NCI-H2081 treated with DMSO at 0.1 percent for 48 hours (cell line): ENCODE results near the gene CST11.
"Not testable (repeated sequence)": the region's sequence is repeated elsewhere in the genome, so short reads cannot be mapped to it uniquely, and the experiment has no call there.

Experiments used
- DNase-seq: peaks from one replicate; lab custom pipeline; 2025; lab: John Stamatoyannopoulos, UW

The CST11 gene, protein sequence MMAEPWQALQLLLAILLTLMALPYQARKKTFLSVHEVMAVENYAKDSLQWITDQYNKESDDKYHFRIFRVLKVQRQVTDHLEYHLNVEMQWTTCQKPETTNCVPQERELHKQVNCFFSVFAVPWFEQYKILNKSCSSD

DNA sequence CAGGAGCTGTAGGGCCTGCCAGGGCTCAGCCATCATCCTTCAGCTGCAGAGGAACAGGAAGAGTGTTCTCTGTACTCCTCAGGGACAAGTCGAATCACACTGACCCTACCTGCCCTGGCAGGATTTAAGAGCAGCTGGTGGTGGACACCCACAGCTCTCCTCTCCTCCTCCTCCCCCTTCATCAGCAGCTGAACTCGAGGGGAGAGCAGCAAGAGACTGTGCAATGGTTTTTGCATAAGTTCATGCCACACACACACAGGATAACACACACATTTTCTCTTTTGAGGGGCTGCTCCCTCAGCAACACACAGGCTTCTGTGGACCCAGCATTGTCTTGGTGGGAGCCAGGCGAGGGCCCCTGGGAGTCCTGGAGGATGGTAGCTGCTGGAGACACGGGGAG lies at the start of gene CST11:
Gene CST11, minus strand, starts transcription at position 101 of the 400 bp plus-strand sequence. Its CDS starts 65 bp downstream, at position 36.
- no peak for DNase-seq

DNA sequence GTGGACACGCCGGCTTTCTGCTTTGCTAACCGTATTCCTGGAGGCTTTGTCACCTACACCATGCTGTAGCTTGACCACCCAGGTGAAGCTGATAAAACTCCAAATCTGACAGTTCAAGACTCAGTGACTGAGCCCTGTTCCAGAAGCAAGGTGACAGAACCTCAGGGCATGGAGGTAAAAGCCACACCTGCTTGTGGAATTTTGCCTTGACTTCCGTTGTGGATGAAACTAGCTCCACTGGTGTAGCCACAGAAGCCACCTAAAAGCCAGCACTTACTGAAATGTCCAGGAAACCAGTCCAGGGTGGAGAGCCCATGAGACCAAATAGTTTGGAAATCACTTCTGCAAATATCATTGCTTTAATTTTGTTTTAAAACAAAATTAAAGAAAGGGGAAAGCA lies 49.2 kb upstream of the CST11 start:
- DNase-seq: no peak

DNA sequence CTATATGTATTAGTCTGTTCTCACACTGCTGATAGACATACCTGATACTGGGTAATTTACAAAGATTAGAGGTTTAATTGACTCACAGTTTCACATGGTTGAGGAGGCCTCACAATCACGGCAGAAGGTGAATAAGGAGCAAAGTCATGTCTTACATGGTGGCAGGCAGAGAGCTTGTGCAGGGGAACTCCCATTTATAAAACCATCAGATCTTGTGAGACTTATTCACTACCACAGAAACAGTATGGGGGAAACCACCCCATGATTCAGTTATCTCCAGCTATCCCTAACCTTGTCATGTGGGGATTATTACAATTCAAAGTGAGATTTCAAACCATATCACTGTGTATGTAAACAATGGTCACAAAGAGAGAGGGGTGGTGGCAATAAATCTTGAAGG lies 44.9 kb upstream of the CST11 start:
- DNase-seq: no peak

DNA sequence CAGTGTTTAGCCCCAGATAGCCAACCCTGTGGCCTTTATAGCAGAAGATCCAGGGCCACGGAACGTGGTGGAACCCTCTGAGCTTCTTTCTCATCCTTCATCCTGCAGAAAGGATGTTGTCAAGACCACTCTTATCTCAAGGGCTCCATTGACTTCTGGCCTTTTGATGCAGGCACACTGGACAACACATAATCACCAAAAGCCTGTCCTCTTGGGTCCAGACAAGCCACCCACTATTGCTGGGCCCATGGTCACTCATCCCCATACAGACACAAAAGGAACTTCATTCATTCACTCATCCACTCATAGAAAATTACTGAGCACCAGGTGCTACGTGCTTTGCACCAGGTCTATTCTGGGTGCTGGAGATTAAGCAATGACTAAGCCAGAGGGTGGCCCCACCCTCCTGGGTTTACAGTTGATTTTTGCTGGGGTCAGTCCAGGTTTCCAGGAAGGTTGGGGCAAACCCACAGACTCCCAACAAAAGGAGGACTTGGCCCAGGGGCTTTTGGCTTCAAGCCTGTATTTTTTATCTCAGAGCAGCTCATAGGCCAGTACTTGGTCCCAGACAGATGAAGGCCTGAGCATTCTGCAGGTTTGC lies 40.6 kb upstream of the CST11 start:
- DNase-seq: no peak

DNA sequence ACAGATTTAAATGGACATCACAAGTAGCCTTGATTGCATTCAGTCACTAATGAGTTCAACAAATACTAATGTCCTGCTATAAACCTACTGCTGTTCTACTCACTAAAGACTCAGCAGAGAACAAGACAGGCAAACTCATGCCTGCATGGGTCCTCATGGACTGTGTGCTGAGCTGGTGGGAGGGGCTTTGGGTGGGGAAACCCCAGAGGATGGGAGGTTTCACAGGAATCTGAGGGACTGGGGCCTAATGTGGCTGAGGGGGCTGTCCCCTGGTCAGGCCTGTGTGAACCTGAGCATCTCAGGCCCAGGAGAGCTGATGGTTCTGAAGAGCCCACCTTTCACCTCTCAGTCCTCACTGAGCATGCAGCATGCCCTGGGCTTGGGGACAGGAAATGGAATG lies 39.6 kb upstream of the CST11 start:
- DNase-seq: no peak

DNA sequence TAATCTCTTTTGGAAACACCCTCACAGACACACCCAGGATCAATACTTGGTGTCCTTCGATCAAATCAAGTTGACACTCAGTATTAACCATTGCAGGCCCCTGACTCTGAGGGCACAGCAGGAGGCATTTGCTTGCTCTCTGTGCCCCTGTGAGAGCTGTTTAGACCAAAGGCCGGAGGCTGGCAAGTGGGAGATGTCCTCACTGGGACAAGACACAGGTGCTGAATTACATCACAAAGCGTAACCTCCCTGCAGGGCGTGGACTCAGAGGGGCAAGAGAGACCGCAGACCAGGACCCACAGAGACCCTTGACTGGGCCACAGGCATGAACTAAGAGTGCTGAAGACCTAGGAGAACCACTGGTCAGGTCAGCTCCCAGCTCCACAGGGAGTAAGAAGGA lies 38.1 kb upstream of the CST11 start, which contains the start of gene CST8:
Gene CST8, plus strand, starts transcription at position 301 of the 400 bp plus-strand sequence. CDS start 551 bp downstream, outside the sequence.
- no peak for DNase-seq

DNA sequence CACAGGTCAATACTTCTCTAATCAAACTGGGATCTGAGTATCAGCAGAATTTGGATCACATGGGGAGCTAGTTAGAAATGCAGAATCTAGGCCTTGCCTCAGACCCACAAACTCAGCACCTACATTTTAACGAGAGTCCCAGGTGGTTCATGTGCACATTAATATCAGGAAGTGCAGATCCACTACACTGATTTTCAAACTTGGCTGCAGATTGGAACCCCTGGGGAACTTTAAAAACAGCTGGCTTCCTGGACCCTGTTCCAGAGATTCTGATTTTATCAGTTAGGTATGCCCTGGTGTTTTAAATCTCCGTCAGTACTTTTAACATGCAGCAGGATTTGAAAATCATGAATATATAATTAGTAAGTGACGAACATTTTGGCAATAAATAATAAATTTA lies 36.3 kb upstream of the CST11 start:
- DNase-seq: no peak

DNA sequence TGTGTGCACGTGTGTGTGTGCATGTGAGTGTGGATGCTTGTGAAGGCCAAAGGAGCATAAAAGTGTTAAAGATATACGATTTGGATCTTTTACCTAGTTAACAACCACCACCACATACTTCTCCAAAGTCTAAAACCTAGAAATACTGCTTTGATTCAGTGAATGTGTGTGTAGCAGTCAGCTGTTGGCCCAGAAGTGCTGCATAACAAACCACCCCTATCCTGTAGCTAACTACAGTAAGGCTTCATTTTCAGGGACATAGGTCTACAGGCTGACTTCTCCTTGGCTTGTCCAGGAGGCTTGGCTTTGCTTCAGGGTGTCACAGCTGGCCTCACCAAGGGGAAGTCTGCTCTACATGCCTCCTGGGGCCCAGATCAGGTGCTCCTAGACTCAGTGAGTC lies 35.8 kb upstream of the CST11 start:
- DNase-seq: no peak

DNA sequence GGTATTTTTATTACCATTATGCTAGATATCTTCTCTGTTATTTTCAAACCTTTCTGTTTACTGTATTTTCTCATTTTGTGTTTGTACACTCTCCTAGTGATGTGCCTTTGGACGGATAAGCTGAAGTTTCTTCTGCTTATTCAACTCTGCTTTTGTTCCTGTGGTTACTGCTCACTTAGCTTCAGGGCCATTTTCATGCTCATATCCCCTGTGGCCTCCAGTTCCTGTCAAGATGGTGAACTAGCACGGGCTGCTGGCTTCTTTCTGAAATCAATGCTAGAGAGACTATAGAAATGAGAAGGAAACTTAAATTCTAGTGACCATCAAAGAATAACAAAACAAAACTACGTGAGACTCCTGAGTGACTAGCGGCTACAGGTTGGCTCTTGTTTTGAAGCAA lies 31.4 kb upstream of the CST11 start:
- no peak for DNase-seq

DNA sequence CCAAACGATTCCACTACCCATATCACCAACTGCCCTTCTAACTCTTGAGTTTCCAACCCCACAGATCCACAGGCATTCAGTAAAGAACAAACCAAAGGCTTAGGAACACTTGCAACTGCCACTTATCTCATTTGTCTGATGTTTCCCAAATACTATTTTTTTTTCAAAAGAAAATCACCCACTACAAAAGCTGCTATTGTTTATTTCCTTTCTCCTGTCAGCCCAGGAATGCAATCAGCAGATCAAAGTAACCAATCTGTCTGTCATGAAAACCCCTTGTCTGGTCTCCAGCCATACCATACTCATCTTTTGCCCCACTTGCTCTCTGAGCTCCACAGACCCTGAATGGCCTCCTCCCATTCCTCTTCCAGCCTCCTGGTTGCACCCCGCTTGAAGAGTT lies 29.5 kb upstream of the CST11 start:
- DNase-seq: no peak

DNA sequence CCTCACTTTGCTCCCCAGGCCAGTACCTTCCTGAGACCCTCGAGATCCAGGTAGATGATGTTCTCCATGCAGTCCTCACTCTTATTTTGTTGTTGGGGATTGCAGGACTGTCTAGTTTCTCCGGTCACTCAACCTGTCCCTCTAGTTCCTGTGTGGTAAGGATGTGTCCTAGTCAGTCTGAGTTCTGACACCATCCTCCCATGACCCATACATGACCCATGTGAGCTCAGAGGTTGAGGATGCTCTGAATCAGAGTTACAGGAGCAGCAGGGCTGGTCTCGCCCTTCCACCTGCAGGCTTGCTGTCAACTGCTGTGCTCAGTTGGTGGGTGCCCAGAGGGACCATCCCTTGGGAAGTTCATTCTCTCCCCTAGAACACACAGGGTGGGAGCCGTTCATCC lies 26.4 kb upstream of the CST11 start:
- no peak for DNase-seq

DNA sequence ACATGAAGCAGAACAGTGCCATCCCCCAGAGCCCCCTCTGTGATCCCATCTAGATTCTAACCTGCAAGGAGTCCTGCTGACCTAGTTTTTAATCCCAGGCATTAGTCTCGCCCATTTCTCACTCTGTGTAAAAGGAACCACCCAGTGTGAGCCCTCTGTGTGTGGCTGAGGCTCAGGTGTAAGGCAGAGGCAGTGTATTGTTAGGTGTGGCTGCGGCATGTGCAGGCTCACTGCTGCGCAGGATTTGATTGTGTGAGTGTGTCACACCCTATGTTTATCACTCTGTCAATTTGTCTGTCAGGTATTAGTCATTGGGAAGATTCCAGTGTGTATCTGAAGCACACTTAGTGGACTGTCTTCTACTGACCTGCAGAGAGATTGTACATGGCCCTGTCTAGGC lies 24.5 kb upstream of the CST11 start:
- DNase-seq: no peak

DNA sequence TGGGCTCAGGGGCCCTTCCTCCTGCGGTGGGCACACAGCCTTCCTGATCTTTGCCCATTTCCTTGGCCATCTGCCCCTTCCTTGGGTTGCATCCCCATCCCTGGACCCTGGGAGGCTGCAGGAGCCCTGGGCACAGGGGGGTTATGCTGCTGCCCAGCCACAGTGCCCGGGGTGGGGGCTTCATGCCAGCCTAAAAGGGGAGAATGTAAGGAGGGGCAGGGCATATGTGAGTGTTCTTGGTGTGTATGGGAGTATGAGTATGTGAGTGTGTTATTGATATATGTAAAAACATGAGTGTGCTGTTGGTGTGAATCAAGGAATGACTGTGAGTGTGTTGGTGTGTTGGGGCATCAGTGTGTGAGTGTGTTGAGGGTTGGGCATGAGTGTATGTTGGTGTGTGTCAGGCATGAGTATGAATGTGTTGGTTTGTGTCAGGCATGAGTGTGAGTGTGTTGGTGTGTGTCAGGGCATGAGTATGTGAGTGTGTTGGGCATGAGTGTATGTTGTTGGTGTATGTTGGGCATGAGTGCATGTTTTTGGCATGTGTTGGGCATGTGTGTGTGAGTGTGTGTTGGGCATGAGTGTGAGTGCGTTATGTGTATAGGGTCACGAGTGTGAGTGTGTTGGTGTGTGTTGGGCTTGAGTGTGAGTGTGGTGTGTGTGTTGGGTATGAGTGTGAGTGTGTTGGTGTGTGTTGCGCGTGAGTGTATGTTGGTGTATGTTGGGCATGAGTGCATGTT lies 23.5 kb upstream of the CST11 start:
- DNase-seq: no peak

DNA sequence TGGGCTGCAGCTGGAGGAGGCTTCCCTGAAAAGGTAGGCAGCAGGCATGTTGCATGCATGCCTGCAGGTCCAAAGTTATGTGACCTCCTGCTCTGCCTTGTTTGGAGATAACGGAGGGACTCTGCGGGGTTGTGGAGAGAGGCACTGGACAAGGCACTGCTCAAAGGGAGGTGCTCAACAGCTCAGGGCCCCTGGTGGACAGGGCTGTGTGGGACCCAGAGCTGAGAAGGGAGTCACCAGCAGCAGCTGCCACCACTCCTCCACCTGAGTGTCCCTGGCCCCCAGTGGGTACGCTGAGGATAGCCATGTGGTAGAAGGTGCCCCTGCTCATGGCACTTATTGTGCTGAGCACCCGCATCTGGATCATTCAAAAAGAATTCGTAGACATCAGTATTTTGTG lies 22.7 kb upstream of the CST11 start:
- no peak for DNase-seq

DNA sequence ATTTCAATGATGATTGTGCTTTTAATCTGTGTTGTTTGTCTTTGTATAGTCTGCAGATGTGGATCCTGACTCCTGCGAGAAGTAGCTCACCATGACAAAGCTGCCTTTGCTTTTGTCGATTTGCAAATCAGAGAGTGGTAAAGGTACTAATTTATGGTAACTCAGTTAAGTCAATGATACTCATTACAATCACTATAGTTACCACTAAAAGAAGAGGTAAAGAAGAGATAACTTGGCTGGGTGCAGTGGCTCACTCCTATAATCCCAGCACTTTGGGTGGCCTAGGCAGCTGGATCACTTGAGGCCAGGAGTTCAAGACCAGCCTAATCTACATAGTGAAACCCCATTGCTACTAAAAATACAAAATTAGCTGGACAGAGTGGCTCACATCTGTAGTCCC lies 20.6 kb upstream of the CST11 start:
- not testable (repeated sequence) for DNase-seq

DNA sequence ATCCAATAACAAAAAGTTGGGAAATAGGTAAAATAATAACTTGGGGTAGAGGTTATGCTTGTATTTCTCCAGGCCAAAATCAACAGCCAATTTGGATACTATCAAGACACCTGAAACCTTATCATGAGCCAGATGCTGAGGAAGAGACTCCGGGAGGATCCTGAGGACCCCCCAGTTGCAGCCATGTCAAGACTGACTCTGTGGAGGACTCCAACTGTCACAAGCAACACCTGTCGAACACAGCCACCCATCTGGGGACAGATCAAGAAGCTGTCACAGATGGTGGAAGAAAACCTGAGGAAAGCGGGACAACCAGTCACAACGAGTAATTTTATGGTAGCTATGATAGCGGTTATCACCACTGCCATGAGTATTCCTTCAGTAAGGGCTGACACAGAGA lies 19.6 kb upstream of the CST11 start:
- not testable (repeated sequence) for DNase-seq

DNA sequence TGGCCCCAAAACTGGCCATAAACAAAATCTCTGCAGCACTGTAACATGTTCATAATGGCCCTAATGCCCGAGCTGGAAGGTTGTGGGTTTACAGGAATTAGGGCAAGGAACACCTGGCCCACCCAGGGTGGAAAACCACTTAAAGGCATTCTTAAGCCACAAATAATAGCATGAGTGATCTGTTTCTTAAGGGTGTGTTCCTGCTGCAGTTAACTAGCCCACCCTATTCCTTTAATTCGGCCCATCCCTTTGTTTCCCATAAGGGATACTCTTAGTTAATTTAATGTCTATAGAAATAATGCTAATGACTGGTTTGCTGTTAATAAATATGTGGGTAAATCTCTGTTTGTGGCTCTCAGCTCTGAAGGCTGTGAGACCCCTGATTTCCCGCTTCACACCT lies 14.3 kb upstream of the CST11 start:
- DNase-seq: not testable (repeated sequence)

DNA sequence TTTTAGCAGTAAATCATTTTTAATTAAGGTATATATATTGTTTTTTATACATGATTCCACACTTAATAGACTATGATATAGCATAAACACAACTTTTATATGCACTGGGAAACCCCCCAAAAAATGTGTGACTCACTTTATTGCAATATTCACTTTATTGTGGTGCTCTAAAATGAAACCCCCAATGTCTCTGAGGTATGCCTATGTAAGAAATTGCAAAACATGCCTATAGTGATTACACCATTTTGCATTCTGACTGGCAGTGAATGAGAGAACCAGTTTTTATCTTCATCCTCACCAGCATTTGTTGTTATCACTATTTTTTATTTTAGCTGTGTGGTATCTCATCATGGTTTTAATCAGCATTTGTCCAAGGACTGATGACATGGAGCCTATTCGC lies 8.5 kb upstream of the CST11 start:
- no peak for DNase-seq

DNA sequence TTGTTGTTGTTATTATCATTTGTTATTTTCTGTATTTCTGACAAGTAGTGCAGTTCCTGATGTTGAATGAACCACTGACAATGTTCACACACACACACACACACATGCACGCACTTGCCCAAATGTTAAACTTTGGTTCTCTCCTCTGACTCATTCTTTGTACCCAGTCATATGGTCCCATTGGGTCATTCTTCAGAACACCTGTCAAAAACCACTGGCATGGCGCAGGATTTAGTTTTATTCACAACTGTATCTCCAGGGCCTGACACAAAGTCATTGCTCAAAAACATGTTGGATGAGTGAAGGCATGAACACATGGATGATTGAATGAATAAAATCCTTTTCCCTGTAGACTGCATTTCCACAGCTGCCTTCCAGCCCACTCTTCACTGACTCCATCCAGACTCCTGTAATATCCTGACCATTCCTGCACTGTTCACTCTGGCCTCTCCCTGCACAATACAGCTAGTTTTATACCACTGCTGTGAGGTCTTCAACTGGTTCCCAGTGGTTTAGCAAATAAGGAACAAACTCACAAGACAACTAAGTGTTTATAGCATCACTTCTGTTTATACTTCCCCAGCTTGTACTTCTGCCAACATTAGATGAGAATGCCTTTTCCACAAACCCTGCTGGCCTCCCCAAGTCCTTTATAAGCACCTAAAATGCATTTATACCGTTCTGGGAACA lies 6.9 kb upstream of the CST11 start:
- no peak for DNase-seq

DNA sequence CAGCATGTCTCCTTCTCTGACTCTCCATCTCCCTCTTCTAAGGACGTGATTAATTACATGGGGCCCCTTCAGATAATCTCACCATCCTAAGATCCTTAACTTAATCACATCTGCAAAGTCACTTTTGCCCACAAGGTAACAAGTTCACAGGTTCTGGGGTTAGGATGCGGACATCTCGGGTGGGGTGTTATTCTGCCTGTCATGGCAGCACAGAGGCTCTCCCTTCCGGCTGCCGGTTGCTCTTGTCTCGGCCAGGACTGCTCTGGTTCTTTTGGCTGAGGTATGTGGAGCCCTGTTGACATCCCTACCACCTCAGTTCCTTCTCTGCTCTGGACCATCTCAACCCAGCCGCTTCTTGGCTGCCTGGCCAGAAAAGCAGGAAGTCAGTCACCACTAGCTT lies 4.2 kb upstream of the CST11 start:
- DNase-seq: no peak

DNA sequence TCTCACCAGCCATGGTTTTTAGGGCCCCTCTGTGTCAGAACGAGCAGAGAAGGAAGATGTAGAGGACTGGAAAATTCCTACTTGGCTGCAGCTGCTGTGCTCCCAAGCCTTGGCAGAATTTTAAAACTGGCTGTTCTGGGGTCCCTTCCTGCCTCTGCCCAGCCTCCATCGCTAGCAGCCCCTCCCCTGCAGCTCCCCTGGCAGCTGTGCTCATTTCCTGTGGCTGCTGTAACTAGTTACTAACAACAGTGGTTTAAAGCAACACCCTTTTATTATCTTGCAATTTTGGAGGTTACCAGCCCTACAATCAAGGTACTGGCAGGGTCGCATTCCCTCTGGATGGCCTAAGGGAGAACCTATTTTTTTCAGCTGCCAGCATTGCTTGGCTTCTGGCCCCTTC lies 3.7 kb upstream of the CST11 start:
- peak; percentile 4 for DNase-seq

DNA sequence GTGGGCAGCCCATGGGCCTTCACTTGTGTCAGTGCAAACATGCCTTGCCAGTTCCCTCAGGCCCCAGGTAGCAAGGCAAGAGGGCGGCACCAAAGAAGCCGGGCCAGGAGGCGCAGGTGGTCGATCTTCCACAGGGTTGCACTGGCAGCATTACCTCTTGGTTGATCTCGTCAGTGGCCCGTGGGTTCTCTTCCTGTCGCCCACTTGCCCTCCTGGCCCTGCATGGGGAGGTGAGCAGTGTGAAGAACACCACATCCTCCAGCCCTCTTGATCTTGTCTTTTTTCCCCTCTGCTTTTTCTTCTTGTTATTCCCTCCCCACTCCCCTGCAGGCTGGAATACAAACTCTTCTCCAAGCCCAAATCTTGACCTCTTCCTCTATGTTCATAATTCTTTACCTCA lies 3.0 kb upstream of the CST11 start:
- DNase-seq: no peak

DNA sequence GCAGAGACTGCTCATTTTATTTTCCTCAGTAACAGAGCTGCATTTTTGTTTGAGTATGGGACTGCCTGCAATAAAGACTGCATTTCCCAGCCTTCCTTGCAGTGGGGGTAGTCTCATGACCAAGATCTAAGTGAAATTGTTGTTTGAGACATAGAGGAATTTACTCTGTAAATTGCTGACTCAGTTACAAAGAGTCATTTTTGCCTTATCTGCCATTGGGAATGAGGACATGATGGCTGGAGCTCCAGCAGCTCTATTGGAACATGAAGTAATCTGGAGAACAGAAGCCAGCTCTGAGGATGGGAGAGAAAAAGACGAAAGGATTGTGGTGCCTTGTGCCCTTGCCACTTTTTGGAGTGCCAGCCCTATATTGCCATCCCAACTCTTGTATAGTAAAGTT lies 2.1 kb upstream of the CST11 start:
- no peak for DNase-seq
